Neutrophil (primary cell): ENCODE measurements around the gene MEG3.

Experiments used
- H3K27ac ChIP-seq: fragments of 200-600 bp; sonication (generic); 2 replicates; pipeline ENCODE4 v1.5.1; 2016; ENCODE audit warnings: mild to moderate bottlenecking, moderate library complexity
- H3K27me3 ChIP-seq: fragments of 200-600 bp; sonication (generic); 2 replicates; pipeline ENCODE4 v1.6.0; 2016; ENCODE audit warnings: mild to moderate bottlenecking
- H3K36me3 ChIP-seq: fragments of 200-600 bp; sonication (generic); 2 replicates; pipeline ENCODE4 v1.5.1; 2017
- H3K4me1 ChIP-seq, 2 experiments: fragments of 200-600 bp in 1 of 2; sonication (generic) in 1 of 2; 1 replicate in 1 of 2; 2 replicates in 1 of 2; pipeline versions ENCODE4 v1.5.1 to v1.6.1; 2013 to 2016; ENCODE audit warnings: low read depth in 1 of 2, low read length in 1 of 2, mild to moderate bottlenecking in 1 of 2, moderate library complexity in 1 of 2; ENCODE audit not compliant: control insufficient read depth in 1 of 2, insufficient read depth in 1 of 2
- H3K4me3 ChIP-seq, 2 experiments: fragments of 200-600 bp in 1 of 2; sonication (generic) in 1 of 2; 1 replicate in 1 of 2; 2 replicates in 1 of 2; pipeline ENCODE4 v1.5.1; 2013 to 2016; ENCODE audit warnings: low read depth in 1 of 2, low read length in 1 of 2, mild to moderate bottlenecking in 1 of 2, moderate library complexity in 1 of 2
- H3K9me3 ChIP-seq: fragments of 200-600 bp; sonication (generic); 2 replicates; pipeline ENCODE4 v1.5.1; 2016
- CTCF ChIP-seq: fragments of 200-600 bp; sonication (generic); IDR thresholded peaks from 2 replicates; pipeline ENCODE4 v1.5.1; 2016; ENCODE audit warnings: antibody characterized with exemption

The MEG3 gene

GRCh38 chr14:100825713-100826331 lies at the start of gene MEG3:
MEG3 (plus strand) TSS chr14:100826118.
- H3K9me3 ChIP-seq: no peaks in the 10 kb centered on the region
- no peak within 1 kb of the TSS for H3K27ac ChIP-seq
- peak within 1 kb of the TSS in 1 of 2 experiments; percentile 15 for H3K4me3 ChIP-seq
- peaks cover 13 to 22% of the 10 kb centered on the region in 2 experiments for H3K4me1 ChIP-seq
- H3K36me3 ChIP-seq: no peaks in the 10 kb centered on the region
- no peak for TF ChIP-seq CTCF
- H3K27me3 ChIP-seq: peaks cover 86% of the 10 kb centered on the region

- no peak overlapping the region for H3K4me3 ChIP-seq
- no peaks in the 10 kb centered on the region for H3K4me1 ChIP-seq
- no peaks in the 10 kb centered on the region for H3K9me3 ChIP-seq
- H3K36me3 ChIP-seq: no peaks in the 10 kb centered on the region
- TF ChIP-seq CTCF: no peak
- H3K27ac ChIP-seq: no peak overlapping the region
- no peaks in the 10 kb centered on the region for H3K27me3 ChIP-seq
Observed at GRCh38 chr14:100776681-100777365, 49.1 kb upstream of the MEG3 start.

- no peak overlapping the region for H3K4me3 ChIP-seq
- H3K27me3 ChIP-seq: no peaks in the 10 kb centered on the region
- H3K4me1 ChIP-seq: no peaks in the 10 kb centered on the region
- no peak for TF ChIP-seq CTCF
- no peaks in the 10 kb centered on the region for H3K9me3 ChIP-seq
- H3K36me3 ChIP-seq: no peaks in the 10 kb centered on the region
- H3K27ac ChIP-seq: no peak overlapping the region
Observed at GRCh38 chr14:100777366-100777817, 48.5 kb upstream of the MEG3 start.

- no peaks in the 10 kb centered on the region for H3K4me1 ChIP-seq
- no peak overlapping the region for H3K4me3 ChIP-seq
- H3K27ac ChIP-seq: no peak overlapping the region
- H3K36me3 ChIP-seq: no peaks in the 10 kb centered on the region
- no peaks in the 10 kb centered on the region for H3K9me3 ChIP-seq
- no peak for TF ChIP-seq CTCF
- no peaks in the 10 kb centered on the region for H3K27me3 ChIP-seq
Observed at GRCh38 chr14:100777818-100778525, 47.9 kb upstream of the MEG3 start.

- no peak overlapping the region for H3K27ac ChIP-seq
- no peak for TF ChIP-seq CTCF
- H3K4me3 ChIP-seq: no peak overlapping the region
- no peaks in the 10 kb centered on the region for H3K36me3 ChIP-seq
- no peaks in the 10 kb centered on the region for H3K4me1 ChIP-seq
- H3K9me3 ChIP-seq: no peaks in the 10 kb centered on the region
- no peaks in the 10 kb centered on the region for H3K27me3 ChIP-seq
Observed at GRCh38 chr14:100778526-100778882, 47.4 kb upstream of the MEG3 start.
